ENCODE measurements around the gene SRSF6. TPM values are rescaled to one million over a fixed set of nuclear protein-coding genes. Genes with fewer than 3 reads are reported as not detected.

The SRSF6 gene
- polyA plus RNA-seq, 1 donor (not counting 4 experiments of a cell fraction or from before 2014, with no cell fraction given) = 128 TPM

GRCh38 chr20:43409577-43409913 lies 48.2 kb upstream of the SRSF6 start:
- no peaks in the 10 kb centered on the region for H4K20me1 ChIP-seq (ENCODE audit: control insufficient read depth, extremely low read depth, insufficient read depth, low read length)
- H3K4me1 ChIP-seq (ENCODE audit: control insufficient read depth, extremely low read depth, insufficient read depth, low read length) = no peaks in the 10 kb centered on the region
- no peak for FAIRE-seq
- no peaks in the 10 kb centered on the region for H3K36me3 ChIP-seq (ENCODE audit: control insufficient read depth in 2 of 2, extremely low read depth in 1 of 2, insufficient read depth in 2 of 2, low read length in 2 of 2)
- H3K27me3 ChIP-seq (ENCODE audit: control insufficient read depth, extremely low read depth, insufficient read depth, low read length) = no peaks in the 10 kb centered on the region
- no peak for TF ChIP-seq EZH2 (IDR thresholded peaks at IDR 0.05; ENCODE audit: low read length)
- TF ChIP-seq, protein P1, sequence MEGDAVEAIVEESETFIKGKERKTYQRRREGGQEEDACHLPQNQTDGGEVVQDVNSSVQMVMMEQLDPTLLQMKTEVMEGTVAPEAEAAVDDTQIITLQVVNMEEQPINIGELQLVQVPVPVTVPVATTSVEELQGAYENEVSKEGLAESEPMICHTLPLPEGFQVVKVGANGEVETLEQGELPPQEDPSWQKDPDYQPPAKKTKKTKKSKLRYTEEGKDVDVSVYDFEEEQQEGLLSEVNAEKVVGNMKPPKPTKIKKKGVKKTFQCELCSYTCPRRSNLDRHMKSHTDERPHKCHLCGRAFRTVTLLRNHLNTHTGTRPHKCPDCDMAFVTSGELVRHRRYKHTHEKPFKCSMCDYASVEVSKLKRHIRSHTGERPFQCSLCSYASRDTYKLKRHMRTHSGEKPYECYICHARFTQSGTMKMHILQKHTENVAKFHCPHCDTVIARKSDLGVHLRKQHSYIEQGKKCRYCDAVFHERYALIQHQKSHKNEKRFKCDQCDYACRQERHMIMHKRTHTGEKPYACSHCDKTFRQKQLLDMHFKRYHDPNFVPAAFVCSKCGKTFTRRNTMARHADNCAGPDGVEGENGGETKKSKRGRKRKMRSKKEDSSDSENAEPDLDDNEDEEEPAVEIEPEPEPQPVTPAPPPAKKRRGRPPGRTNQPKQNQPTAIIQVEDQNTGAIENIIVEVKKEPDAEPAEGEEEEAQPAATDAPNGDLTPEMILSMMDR (optimal IDR thresholded peaks at IDR 0.05 in 1 of 3, IDR thresholded peaks at IDR 0.05 in 1 of 3, conservative IDR thresholded peaks at IDR 0.05 in 1 of 3; ENCODE audit: extremely low read depth in 1 of 3, insufficient read depth in 2 of 3, low read length in 3 of 3) = no peak
- H3K27ac ChIP-seq (ENCODE audit: control insufficient read depth, insufficient read depth, low read length) = no peak overlapping the region
- dilution Hi-C loops (cut with MboI; ENCODE audit: extremely low pct_ligation_motif_present, low sequenced_read_pairs) = no loop called here
- H3K4me2 ChIP-seq (ENCODE audit: control insufficient read depth, extremely low read depth, insufficient read depth, low read depth, low read length) = no peak overlapping the region
- no peak overlapping the region for H3K9ac ChIP-seq (ENCODE audit: control insufficient read depth, extremely low read depth, insufficient read depth, low read length)
- no peaks in the 10 kb centered on the region for H3K9me1 ChIP-seq (ENCODE audit: control insufficient read depth, extremely low read depth, insufficient read depth, low read length)
- no peak for DNase-seq (ENCODE audit: low read depth, low spot score)
- H3K9me3 ChIP-seq (ENCODE audit: control insufficient read depth, low read depth, low read length) = no peaks in the 10 kb centered on the region
- H2AFZ ChIP-seq (ENCODE audit: control insufficient read depth, low read length) = no peak overlapping the region
- no peak overlapping the region for H3K4me3 ChIP-seq (ENCODE audit: control insufficient read depth in 2 of 3, extremely low read depth in 1 of 3, insufficient read depth in 2 of 3, low read depth in 1 of 3, low read length in 3 of 3)
- no peaks in the 10 kb centered on the region for H3K79me2 ChIP-seq (ENCODE audit: control insufficient read depth, insufficient read depth, low read length)

DNA sequence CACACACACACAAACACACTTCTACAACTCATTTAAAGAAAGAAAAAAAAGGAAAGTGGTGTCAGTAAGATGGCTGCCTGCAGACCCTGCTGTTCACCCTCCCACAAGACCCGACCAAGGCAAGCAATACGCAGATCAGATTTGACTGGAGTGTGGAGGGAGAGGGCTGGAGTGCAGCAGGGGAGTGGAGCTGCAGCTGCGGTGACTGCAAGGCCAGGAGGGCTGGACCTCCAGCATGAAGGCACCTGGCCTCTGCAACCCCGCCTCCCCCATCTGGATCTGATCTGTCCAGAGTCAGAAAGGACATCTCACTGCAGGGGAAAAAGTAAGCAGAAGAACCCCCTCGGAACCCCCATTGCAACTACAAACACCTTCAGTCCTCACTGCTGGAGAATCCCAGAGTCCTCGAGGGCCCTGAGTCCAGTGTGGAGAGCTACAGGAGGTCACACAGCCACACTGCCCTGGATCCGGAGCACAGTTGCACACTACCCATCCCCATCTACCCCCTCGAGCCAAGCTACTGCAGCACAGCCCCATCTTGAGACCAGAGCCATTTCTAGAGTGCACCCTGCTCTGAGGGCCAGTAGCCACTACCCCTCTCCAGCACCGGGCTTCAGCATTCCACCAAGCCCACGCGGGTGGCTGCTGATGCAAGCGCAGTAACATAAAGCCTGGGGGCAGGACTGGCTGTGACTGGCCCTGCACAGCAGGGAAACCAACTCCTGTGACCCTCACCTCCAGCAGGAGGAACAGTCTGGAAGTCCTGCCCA lies 41.9 kb upstream of the SRSF6 start:
- H3K9ac ChIP-seq (ENCODE audit: control insufficient read depth, extremely low read depth, insufficient read depth, low read length) = no peak overlapping the region
- no peaks in the 10 kb centered on the region for H4K20me1 ChIP-seq (ENCODE audit: control insufficient read depth, extremely low read depth, insufficient read depth, low read length)
- H3K9me1 ChIP-seq (ENCODE audit: control insufficient read depth, extremely low read depth, insufficient read depth, low read length) = no peaks in the 10 kb centered on the region
- H3K36me3 ChIP-seq (ENCODE audit: control insufficient read depth in 2 of 2, extremely low read depth in 1 of 2, insufficient read depth in 2 of 2, low read length in 2 of 2) = no peaks in the 10 kb centered on the region
- H3K4me1 ChIP-seq (ENCODE audit: control insufficient read depth, extremely low read depth, insufficient read depth, low read length) = no peaks in the 10 kb centered on the region
- H3K4me2 ChIP-seq (ENCODE audit: control insufficient read depth, extremely low read depth, insufficient read depth, low read depth, low read length) = no peak overlapping the region
- no peaks in the 10 kb centered on the region for H3K27me3 ChIP-seq (ENCODE audit: control insufficient read depth, extremely low read depth, insufficient read depth, low read length)
- TF ChIP-seq EZH2 (IDR thresholded peaks at IDR 0.05; ENCODE audit: low read length) = no peak
- TF ChIP-seq, protein P1 (optimal IDR thresholded peaks at IDR 0.05 in 1 of 3, IDR thresholded peaks at IDR 0.05 in 1 of 3, conservative IDR thresholded peaks at IDR 0.05 in 1 of 3; ENCODE audit: extremely low read depth in 1 of 3, insufficient read depth in 2 of 3, low read length in 3 of 3) = no peak
- H3K79me2 ChIP-seq (ENCODE audit: control insufficient read depth, insufficient read depth, low read length) = no peaks in the 10 kb centered on the region
- H2AFZ ChIP-seq (ENCODE audit: control insufficient read depth, low read length) = no peak overlapping the region
- dilution Hi-C loops (cut with MboI; ENCODE audit: extremely low pct_ligation_motif_present, low sequenced_read_pairs) = no loop called here
- H3K27ac ChIP-seq (ENCODE audit: control insufficient read depth, insufficient read depth, low read length) = no peak overlapping the region
- H3K4me3 ChIP-seq (ENCODE audit: control insufficient read depth in 2 of 3, extremely low read depth in 1 of 3, insufficient read depth in 2 of 3, low read depth in 1 of 3, low read length in 3 of 3) = no peak overlapping the region
- FAIRE-seq (no peak), DNase-seq (ENCODE audit: low read depth, low spot score) (no peak)
- H3K9me3 ChIP-seq (ENCODE audit: control insufficient read depth, low read depth, low read length) = no peaks in the 10 kb centered on the region
